K562 (cell line): Measurements from ENCODE around the gene RALB. TPM values are rescaled to one million over a fixed set of nuclear protein-coding genes. Genes with fewer than 3 reads are reported as not detected.

ENCODE experiments used
- CREM ChIP-seq: IDR thresholded peaks from 2 replicates; pipeline ENCODE4 v1.6.1; 2014; ENCODE audit warnings: antibody characterized with exemption, low read depth
- CXXC5 ChIP-seq: fragments of 250-450 bp; sonication (Bioruptor Pico); IDR thresholded peaks from 2 replicates; pipeline ENCODE4 v1.8.0; 2022; ENCODE audit warnings: inconsistent platforms, mild to moderate bottlenecking, moderate library complexity
- HLTF ChIP-seq: fragments of 450-650 bp; IDR thresholded peaks from 2 replicates; pipeline ENCODE4 v1.6.1; 2016
- HNRNPK ChIP-seq: fragments of 200-400 bp; formaldehyde crosslinking; IDR thresholded peaks from one replicate; pipeline ENCODE4 v1.6.1; 2018; ENCODE audit warnings: mild to moderate bottlenecking, low read depth, low read length; ENCODE audit not compliant: poor library complexity, severe bottlenecking
- HNRNPLL ChIP-seq: fragments of 200-400 bp; formaldehyde crosslinking; IDR thresholded peaks from 2 replicates; pipeline ENCODE4 v1.6.1; 2017; ENCODE audit warnings: low read length, low read depth, mild to moderate bottlenecking; ENCODE audit not compliant: poor library complexity, severe bottlenecking
- MAZ ChIP-seq, 2 experiments: fragments of 450-650 bp in 1 of 2; sonication (generic) in 1 of 2; formaldehyde crosslinking; IDR thresholded peaks in 1 of 2; conservative IDR thresholded peaks in 1 of 2; 2 replicates each; pipeline versions ENCODE4 v1.4.0 to v1.5.0; 2020; ENCODE audit warnings: mild to moderate bottlenecking in 1 of 2, missing genetic modification reagents in 1 of 2
- MEF2D ChIP-seq: conservative IDR thresholded peaks from 2 replicates; pipeline ENCODE4 v1.6.1; 2016; ENCODE audit warnings: low read depth, missing genetic modification characterization, missing compliant biosample characterization
- RB1 ChIP-seq: fragments of 450-650 bp; IDR thresholded peaks from 2 replicates; pipeline ENCODE4 v1.6.1; 2017; ENCODE audit warnings: low read depth, mild to moderate bottlenecking
- U2AF1 ChIP-seq: fragments of 200-400 bp; formaldehyde crosslinking; optimal IDR thresholded peaks from 2 replicates; pipeline ENCODE3; 2017; ENCODE audit warnings: mild to moderate bottlenecking, low read depth, low read length, moderate library complexity
- ZBED1 ChIP-seq: IDR thresholded peaks from 2 replicates; pipeline ENCODE4 v1.6.1; 2014
- ZNF551 ChIP-seq: fragments of 250-450 bp; sonication (Bioruptor Pico); IDR thresholded peaks from 2 replicates; pipeline ENCODE4 v1.5.0; 2021; ENCODE audit warnings: mild to moderate bottlenecking, moderate library complexity
- polyA plus RNA-seq, 8 experiments: library from polyadenylated mRNA; depleted of rRNA in 4 of 8; stranded (reverse) in 5 of 8; unstranded in 3 of 8; fragments of >200 nt; fragmentation: Nextera tagmentation in 2 of 8; fragmentation: Illumina TruSeq in 1 of 8; extraction: Ambion mirVana in 2 of 8; extraction: Trizol in 1 of 8; gene quantifications; 2 replicates each; pipeline versions ENCODE4 v1.2.1 to v1.2.3, GENCODE V29; 2011 to 2014; ENCODE audit warnings: inconsistent platforms in 1 of 8, missing spikeins in 1 of 8
- total RNA-seq, 7 experiments: library from RNA; depleted of rRNA in 6 of 7; stranded (reverse); fragments of >200 nt in 6 of 7; fragmentation: Illumina TruSeq in 2 of 7; extraction: Trizol in 2 of 7; gene quantifications; 2 replicates each; pipeline versions ENCODE4 v1.2.1 to v1.2.3, GENCODE V29; 2011 to 2021; ENCODE audit warnings: low replicate concordance in 1 of 7
- TF ChIP-seq, protein P1 (sequence below): fragments of 150-350 bp; IDR thresholded peaks from 2 replicates; pipeline ENCODE4 v1.6.1; 2014; ENCODE audit warnings: low read depth, mild to moderate bottlenecking, low read length, borderline replicate concordance
- TF ChIP-seq, protein P2 (sequence below): sonication (generic); formaldehyde crosslinking; IDR thresholded peaks from 2 replicates; pipeline ENCODE4 v1.8.0; 2022; ENCODE audit warnings: missing genetic modification reagents, mild to moderate bottlenecking, borderline replicate concordance

The RALB gene
- total and polyA plus RNA-seq, 9 of the 15 experiments (the other 6 are each of a cell fraction or from before 2014, with no cell fraction given), result 14.8 to 65.6 (median 38.4) TPM

GRCh38 chr2:120312860-120313694, 60.4 kb downstream of the RALB start (continued):
- TF ChIP-seq, protein P1, sequence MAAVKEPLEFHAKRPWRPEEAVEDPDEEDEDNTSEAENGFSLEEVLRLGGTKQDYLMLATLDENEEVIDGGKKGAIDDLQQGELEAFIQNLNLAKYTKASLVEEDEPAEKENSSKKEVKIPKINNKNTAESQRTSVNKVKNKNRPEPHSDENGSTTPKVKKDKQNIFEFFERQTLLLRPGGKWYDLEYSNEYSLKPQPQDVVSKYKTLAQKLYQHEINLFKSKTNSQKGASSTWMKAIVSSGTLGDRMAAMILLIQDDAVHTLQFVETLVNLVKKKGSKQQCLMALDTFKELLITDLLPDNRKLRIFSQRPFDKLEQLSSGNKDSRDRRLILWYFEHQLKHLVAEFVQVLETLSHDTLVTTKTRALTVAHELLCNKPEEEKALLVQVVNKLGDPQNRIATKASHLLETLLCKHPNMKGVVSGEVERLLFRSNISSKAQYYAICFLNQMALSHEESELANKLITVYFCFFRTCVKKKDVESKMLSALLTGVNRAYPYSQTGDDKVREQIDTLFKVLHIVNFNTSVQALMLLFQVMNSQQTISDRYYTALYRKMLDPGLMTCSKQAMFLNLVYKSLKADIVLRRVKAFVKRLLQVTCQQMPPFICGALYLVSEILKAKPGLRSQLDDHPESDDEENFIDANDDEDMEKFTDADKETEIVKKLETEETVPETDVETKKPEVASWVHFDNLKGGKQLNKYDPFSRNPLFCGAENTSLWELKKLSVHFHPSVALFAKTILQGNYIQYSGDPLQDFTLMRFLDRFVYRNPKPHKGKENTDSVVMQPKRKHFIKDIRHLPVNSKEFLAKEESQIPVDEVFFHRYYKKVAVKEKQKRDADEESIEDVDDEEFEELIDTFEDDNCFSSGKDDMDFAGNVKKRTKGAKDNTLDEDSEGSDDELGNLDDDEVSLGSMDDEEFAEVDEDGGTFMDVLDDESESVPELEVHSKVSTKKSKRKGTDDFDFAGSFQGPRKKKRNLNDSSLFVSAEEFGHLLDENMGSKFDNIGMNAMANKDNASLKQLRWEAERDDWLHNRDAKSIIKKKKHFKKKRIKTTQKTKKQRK, result no peak
- TF ChIP-seq U2AF1, result no peak
- no peak for TF ChIP-seq HLTF
- TF ChIP-seq ZBED1, result no peak
- TF ChIP-seq RB1, result peak; percentile 44; the same call in 1 of the 2 replicates
- TF ChIP-seq CXXC5 (CRISPR knock-in tag), result peak; percentile 41; the same call in 1 of the 2 replicates
- no peak for TF ChIP-seq MEF2D (tag)
- TF ChIP-seq HNRNPLL, result peak; percentile 45
- TF ChIP-seq, protein P2, sequence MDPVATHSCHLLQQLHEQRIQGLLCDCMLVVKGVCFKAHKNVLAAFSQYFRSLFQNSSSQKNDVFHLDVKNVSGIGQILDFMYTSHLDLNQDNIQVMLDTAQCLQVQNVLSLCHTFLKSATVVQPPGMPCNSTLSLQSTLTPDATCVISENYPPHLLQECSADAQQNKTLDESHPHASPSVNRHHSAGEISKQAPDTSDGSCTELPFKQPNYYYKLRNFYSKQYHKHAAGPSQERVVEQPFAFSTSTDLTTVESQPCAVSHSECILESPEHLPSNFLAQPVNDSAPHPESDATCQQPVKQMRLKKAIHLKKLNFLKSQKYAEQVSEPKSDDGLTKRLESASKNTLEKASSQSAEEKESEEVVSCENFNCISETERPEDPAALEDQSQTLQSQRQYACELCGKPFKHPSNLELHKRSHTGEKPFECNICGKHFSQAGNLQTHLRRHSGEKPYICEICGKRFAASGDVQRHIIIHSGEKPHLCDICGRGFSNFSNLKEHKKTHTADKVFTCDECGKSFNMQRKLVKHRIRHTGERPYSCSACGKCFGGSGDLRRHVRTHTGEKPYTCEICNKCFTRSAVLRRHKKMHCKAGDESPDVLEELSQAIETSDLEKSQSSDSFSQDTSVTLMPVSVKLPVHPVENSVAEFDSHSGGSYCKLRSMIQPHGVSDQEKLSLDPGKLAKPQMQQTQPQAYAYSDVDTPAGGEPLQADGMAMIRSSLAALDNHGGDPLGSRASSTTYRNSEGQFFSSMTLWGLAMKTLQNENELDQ (CRISPR knock-in tag), result no peak
- no peak for TF ChIP-seq ZNF551 (CRISPR knock-in tag)
- TF ChIP-seq MAZ (CRISPR knock-in tag; conservative IDR thresholded peaks at IDR 0.05 in 1 of 2, IDR thresholded peaks at IDR 0.05 in 1 of 2), result peak in 1 of 2 experiments; percentile 69; a peak in 2 of 4 replicates
- no peak for TF ChIP-seq HNRNPK
- peak; percentile 53 for TF ChIP-seq CREM
